Mucosa of descending colon (tissue), 3 donors: Measurements from ENCODE around the gene FEM1C. TPM values are rescaled to one million over a fixed set of nuclear protein-coding genes. Genes with fewer than 3 reads are reported as not detected.

ENCODE experiments used
- ATAC-seq: fragments of 200-7000 bp; cut with Tn5 transposase; one replicate; pipeline ENCODE4 v1.9.1; 2020; ENCODE audit warnings: mild to moderate bottlenecking, moderate library complexity
- DNase-seq, 3 donors: peaks; one replicate each; pipeline ENCODE4 v3.0.0-alpha.2; 2020
- H3K36me3 ChIP-seq: fragments of 200-600 bp; one replicate; pipeline ENCODE4 v1.8.0; 2021; ENCODE audit warnings: low read depth, mild to moderate bottlenecking
- H3K4me1 ChIP-seq: fragments of 200-600 bp; one replicate; pipeline ENCODE4 v1.8.0; 2021; ENCODE audit warnings: low read depth, mild to moderate bottlenecking
- H3K4me3 ChIP-seq: fragments of 200-600 bp; one replicate; pipeline ENCODE4 v1.8.0; 2021; ENCODE audit warnings: mild to moderate bottlenecking
- H3K9me3 ChIP-seq: fragments of 200-600 bp; one replicate; pipeline ENCODE4 v1.8.0; 2021; ENCODE audit warnings: mild to moderate bottlenecking
- CTCF ChIP-seq: fragments of 200-600 bp; IDR thresholded peaks from one replicate; pipeline ENCODE4 v1.8.0; 2022; ENCODE audit warnings: antibody characterized with exemption, mild to moderate bottlenecking
- intact Hi-C, 2 donors: fragments of 100-400 bp; cut with DNase I in 1 of 2; cut with micrococcal nuclease in 1 of 2; formaldehyde crosslinking; loops; one replicate each; pipeline versions ENCODE4 v1.11.0 to v1.11.1; 2022; cut with DNase I, micrococcal nuclease
- total RNA-seq, 3 donors: library from RNA; stranded (reverse); fragmentation: NEBNext Ultra II Directional in 2 of 3; extraction: Animal tissue kit (Norgen Biotek cat#: 25700) in 2 of 3; gene quantifications; one replicate each; pipeline versions ENCODE4 v1.2.1 to v1.2.4, GENCODE V29; 2021 to 2023
- donor health status: DM: no; HTN: no; CAD: no; lungs with moderate emphysema.
- donor health status: DM: no; HTN: no; CAD: no.
- donor health status: DM: no; HTN: yes; CAD: no.

FEM1C gene
- total RNA-seq, 3 donors from 2014 or later: 31.1 to 37.7 (median 33.5) TPM

DNA sequence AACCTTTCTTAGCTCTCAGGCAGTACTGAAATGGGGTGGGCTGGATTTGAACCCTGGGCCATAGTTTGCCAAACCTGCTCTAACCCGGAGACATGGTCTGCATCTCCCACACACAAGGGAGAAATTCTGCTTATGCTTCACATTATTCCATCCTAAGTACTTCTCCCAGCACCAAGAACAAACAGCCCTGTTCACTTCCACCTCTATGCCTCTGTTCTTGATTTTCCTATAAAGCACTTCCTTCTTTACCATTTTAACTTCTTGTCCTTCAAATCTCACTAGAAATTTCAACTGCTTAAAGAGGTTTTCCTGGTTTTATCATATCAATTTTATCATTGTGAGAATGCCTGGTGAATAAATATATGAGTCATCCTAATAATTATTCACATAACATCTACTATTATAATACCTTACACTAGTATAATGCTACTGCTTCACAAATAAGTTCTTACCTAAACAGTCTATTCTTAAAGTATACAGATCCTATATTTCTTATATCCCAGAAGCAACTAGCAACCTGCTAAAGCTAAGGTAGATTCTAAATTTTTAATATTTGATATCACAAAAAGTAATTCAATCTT is 12.7 kb downstream of the FEM1C start:
- Histone ChIP-seq H3K36me3 (no peaks in the 10 kb centered on the region), H3K4me1 (peaks cover 34% of the 10 kb centered on the region), H3K4me3 (no peak overlapping the region), H3K9me3 (no peaks in the 10 kb centered on the region)
- ATAC-seq: peak; percentile 60
- intact Hi-C loops: loop anchor here in 1 of 2 donors (10.0 kb wide), 1 partner anchor 107 kb away; no protein-coding TSS in a partner anchor
- no peak for TF ChIP-seq CTCF
- DNase-seq: no peak

GRCh38 chr5:115531380-115531779 is 13.2 kb downstream of the FEM1C start:
- Histone ChIP-seq H3K9me3 (no peaks in the 10 kb centered on the region), H3K4me1 (peaks cover 34% of the 10 kb centered on the region), H3K4me3 (no peak overlapping the region), H3K36me3 (no peaks in the 10 kb centered on the region)
- DNase-seq (no peak), ATAC-seq (no peak)
- no peak for TF ChIP-seq CTCF
- intact Hi-C loops: loop anchor here in 1 of 2 donors (10.0 kb wide), 1 partner anchor 107 kb away; no protein-coding TSS in a partner anchor

DNA sequence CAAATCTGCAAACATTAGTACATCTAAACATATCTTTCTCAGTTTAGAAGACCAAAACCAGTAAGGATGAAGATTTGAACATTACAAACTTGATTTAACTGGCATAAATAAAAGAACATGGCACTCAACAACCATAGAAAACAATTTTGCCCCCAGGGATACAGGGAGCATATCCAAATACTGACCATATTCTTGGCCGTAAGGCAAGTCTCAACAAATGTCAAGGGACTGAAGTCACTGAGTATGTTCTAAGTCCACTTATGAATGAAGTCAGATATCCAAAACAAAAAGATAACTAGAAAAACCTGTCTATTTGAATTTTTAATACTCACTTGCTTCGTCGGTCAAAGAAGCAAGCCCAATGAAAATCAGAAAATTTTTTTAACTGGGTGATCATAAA is 14.1 kb downstream of the FEM1C start:
- intact Hi-C loops: loop anchor here in 1 of 2 donors (10.0 kb wide), 1 partner anchor 106 kb away; no protein-coding TSS in a partner anchor

GRCh38 chr5:115526604-115527003 is 18.0 kb downstream of the FEM1C start:
- peaks cover 38% of the 10 kb centered on the region for H3K4me1 ChIP-seq
- H3K36me3 ChIP-seq: no peaks in the 10 kb centered on the region
- H3K4me3 ChIP-seq: no peak overlapping the region
- H3K9me3 ChIP-seq: no peaks in the 10 kb centered on the region
- ATAC-seq (no peak), DNase-seq (no peak)
- no peak for TF ChIP-seq CTCF
- intact Hi-C loops: no loop called here

More for the DNA sequence above, 14.1 kb downstream of the FEM1C start:
- Histone ChIP-seq H3K9me3 (no peaks in the 10 kb centered on the region), H3K4me1 (peaks cover 34% of the 10 kb centered on the region), H3K4me3 (no peak overlapping the region), H3K36me3 (no peaks in the 10 kb centered on the region)
- ATAC-seq (no peak), DNase-seq (no peak)
- TF ChIP-seq CTCF: no peak

- DNase-seq: no peak
- no peak overlapping the region for H3K4me3 ChIP-seq
- H3K36me3 ChIP-seq: no peaks in the 10 kb centered on the region
- TF ChIP-seq CTCF: no peak
- H3K4me1 ChIP-seq: peaks cover 31% of the 10 kb centered on the region
- intact Hi-C loops: no loop called here
- peak; percentile 48 for ATAC-seq
- H3K9me3 ChIP-seq: no peaks in the 10 kb centered on the region
These were observed 20.3 kb downstream of the FEM1C start for GRCh38 chr5:115524199-115524847.
